Measurements from ENCODE around the gene TLCD2.
"Not testable (repeated sequence)": the region's sequence is repeated elsewhere in the genome, so short reads cannot be mapped to it uniquely, and the experiment has no call there.

TLCD2 gene

DNA sequence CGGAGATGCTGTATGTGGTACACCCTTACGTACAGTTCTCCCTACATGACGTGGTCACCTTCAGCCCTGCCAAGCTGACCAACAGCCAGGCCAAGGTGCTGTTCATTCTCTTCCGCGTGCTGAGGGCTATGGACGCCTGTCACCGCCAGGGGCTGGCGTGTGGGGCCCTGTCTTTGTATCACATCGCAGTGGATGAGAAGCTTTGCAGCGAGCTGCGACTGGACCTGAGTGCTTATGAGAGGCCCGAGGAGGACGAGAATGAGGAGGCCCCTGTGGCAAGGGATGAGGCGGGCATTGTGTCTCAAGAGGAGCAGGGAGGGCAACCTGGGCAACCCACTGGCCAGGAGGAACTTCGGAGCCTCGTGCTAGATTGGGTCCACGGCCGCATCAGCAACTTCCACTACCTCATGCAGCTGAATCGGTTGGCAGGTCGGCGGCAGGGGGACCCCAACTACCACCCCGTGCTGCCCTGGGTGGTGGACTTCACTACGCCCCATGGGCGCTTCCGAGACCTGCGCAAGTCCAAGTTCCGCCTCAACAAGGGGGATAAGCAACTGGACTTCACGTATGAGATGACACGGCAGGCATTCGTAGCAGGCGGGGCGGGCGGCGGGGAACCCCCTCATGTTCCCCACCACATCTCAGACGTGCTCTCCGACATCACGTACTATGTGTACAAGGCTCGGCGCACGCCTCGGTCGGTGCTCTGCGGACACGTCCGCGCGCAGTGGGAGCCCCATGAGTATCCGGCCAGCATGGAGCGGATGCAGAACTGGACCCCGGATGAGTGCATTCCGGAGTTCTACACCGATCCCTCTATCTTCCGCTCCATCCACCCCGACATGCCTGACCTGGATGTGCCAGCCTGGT lies 15.7 kb upstream of the TLCD2 start:
- WGBS, 2 experiments = 95% methylated on average over 54 of the region's 54 CpGs
- Histone ChIP-seq H3K27me3 (ENCODE audit: control insufficient read depth, insufficient read depth, low read length, poor library complexity, severe bottlenecking) (no peaks in the 10 kb centered on the region), H3K36me3 (ENCODE audit: control insufficient read depth, insufficient read depth, low read length) (no peaks in the 10 kb centered on the region), H3K27ac (ENCODE audit: insufficient read depth, low read depth, low read length, poor library complexity, severe bottlenecking) (no peak overlapping the region), H3K4me3 (ENCODE audit: insufficient read depth, low read depth, low read length) (no peak overlapping the region), H3K9me3 (ENCODE audit: control insufficient read depth, low read length) (no peaks in the 10 kb centered on the region), H3K4me1 (ENCODE audit: control insufficient read depth, insufficient read depth, low read length) (peaks cover 4% of the 10 kb centered on the region)

DNA sequence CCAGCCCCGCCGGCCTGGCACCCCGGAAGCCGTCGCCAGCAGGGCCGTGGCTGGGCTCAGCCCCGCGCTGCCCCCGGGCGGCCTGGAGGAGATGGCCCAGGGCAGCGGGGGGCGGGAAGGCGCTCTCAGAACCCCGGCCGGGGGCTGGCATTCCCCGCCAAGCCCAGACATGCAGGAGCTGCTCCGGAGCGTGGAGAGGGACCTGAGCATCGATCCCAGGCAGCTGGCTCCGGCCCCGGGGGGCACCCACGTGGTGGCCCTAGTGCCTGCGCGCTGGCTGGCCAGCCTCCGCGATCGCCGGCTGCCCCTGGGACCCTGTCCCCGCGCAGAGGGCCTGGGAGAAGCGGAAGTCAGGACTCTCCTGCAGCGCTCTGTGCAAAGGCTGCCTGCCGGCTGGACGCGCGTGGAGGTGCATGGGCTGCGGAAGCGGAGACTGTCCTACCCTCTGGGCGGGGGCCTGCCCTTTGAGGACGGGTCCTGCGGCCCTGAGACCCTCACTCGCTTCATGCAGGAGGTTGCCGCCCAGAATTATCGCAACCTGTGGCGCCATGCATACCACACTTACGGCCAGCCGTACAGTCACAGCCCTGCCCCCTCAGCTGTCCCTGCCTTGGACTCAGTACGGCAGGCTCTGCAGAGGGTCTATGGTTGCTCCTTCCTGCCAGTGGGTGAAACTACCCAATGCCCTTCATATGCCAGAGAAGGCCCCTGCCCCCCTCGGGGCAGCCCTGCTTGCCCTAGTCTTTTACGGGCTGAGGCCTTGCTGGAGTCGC lies 14.9 kb upstream of the TLCD2 start:
- Histone ChIP-seq H3K27ac (ENCODE audit: insufficient read depth, low read depth, low read length, poor library complexity, severe bottlenecking) (no peak overlapping the region), H3K27me3 (ENCODE audit: control insufficient read depth, insufficient read depth, low read length, poor library complexity, severe bottlenecking) (no peaks in the 10 kb centered on the region), H3K4me1 (ENCODE audit: control insufficient read depth, insufficient read depth, low read length) (peaks cover 4% of the 10 kb centered on the region), H3K4me3 (ENCODE audit: insufficient read depth, low read depth, low read length) (peak overlapping the region; percentile 66), H3K9me3 (ENCODE audit: control insufficient read depth, low read length) (no peaks in the 10 kb centered on the region), H3K36me3 (ENCODE audit: control insufficient read depth, insufficient read depth, low read length) (no peaks in the 10 kb centered on the region)
- 32% methylated on average over 51 of the region's 51 CpGs for WGBS, 2 experiments

DNA sequence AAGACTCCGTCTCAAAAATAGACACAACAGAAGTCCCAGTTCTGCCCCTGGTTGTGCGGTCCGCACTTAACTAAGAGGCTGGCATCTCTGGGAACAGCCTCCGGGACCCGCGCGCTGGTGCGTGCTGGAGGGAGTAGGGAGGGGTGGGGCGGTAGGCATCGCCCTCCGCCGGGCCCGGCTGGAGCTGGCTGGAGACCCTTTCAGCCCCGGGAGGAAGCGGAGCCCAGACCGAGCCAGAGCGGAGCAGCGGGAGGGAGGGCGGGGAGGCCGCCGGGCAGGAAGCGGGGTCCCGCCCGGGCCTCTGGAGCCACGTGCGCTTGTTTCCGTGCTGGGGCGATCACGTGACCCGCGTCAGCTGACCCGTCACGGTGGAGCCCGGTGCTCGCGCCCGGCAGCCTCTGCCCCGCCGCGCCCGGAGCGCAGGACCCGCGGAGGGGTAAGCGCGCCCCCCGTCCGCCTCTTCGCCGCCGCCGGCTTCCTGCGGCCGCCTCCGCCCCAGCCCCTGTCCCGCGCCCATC lies 14.2 kb upstream of the TLCD2 start, which contains the start of gene WDR81:
WDR81 (plus strand) TSS at position 354 of the 518 bp plus-strand sequence. CDS start 256 bp downstream, outside the sequence.
- peak within 1 kb of the TSS; percentile 66 for H3K4me3 ChIP-seq (ENCODE audit: insufficient read depth, low read depth, low read length)
- H3K27me3 ChIP-seq (ENCODE audit: control insufficient read depth, insufficient read depth, low read length, poor library complexity, severe bottlenecking) = no peaks in the 10 kb centered on the region
- H3K9me3 ChIP-seq (ENCODE audit: control insufficient read depth, low read length) = no peaks in the 10 kb centered on the region
- H3K27ac ChIP-seq (ENCODE audit: insufficient read depth, low read depth, low read length, poor library complexity, severe bottlenecking) = no peak within 1 kb of the TSS
- no peaks in the 10 kb centered on the region for H3K36me3 ChIP-seq (ENCODE audit: control insufficient read depth, insufficient read depth, low read length)
- 1% methylated on average over 57 of the region's 57 CpGs for WGBS, 2 experiments
- peaks cover 4% of the 10 kb centered on the region for H3K4me1 ChIP-seq (ENCODE audit: control insufficient read depth, insufficient read depth, low read length)

DNA sequence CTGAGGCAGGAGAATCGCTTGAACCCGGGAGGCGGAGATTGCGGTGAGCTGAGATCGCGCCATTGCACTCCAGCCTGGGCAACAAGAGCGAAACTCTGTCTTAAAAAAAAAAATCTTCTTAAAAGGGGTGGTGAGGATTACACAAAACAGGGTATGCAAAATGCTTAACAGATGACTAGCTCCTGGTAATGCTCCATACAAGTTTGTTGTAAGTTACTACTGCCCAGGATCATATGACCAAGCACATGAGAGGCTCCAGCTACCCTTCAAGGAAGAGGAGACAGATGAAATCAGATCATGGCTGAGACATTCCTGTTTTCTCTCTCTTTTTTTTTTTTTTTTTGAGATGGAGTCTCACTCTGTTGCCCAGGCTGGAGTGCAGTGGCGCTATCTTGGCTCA lies 11.8 kb upstream of the TLCD2 start:
- H3K4me1 ChIP-seq (ENCODE audit: control insufficient read depth, insufficient read depth, low read length); H3K36me3 ChIP-seq (ENCODE audit: control insufficient read depth, insufficient read depth, low read length); H3K4me3 ChIP-seq (ENCODE audit: insufficient read depth, low read depth, low read length); H3K27me3 ChIP-seq (ENCODE audit: control insufficient read depth, insufficient read depth, low read length, poor library complexity, severe bottlenecking); H3K27ac ChIP-seq (ENCODE audit: insufficient read depth, low read depth, low read length, poor library complexity, severe bottlenecking); H3K9me3 ChIP-seq (ENCODE audit: control insufficient read depth, low read length): not testable (repeated sequence)
- whole genome bisulfite sequencing, 2 experiments = 95 to 96% methylated on average over 8 of the region's 8 CpGs

DNA sequence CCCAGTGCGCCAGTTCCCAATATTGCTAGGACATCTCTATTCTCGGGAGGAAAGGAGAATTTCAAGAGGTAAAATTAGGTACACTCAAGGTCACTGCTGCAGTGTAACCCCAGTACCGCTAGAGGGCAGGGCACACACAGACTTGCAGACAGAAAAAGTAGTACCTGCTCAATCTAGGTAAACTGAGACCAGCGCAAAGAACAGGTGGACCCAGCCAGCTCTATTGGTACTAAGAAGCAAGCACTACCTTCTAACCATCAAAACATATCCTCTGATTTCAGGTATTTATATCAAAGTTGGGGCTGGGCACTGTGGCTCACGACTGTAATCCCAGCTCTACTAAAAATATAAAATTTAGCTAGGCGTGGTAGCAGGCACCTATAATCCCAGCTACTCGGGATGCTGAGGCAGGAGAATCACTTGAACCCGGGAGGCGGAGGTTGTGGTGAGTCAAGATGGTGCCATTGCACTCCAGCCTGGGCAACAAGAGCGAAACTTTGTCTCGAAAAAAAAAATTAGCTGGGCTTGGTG lies 10.7 kb upstream of the TLCD2 start:
- Histone ChIP-seq H3K9me3 (ENCODE audit: control insufficient read depth, low read length) (no peaks in the 10 kb centered on the region), H3K36me3 (ENCODE audit: control insufficient read depth, insufficient read depth, low read length) (no peaks in the 10 kb centered on the region), H3K27ac (ENCODE audit: insufficient read depth, low read depth, low read length, poor library complexity, severe bottlenecking) (no peak overlapping the region), H3K4me1 (ENCODE audit: control insufficient read depth, insufficient read depth, low read length) (peaks cover 9% of the 10 kb centered on the region), H3K4me3 (ENCODE audit: insufficient read depth, low read depth, low read length) (no peak overlapping the region), H3K27me3 (ENCODE audit: control insufficient read depth, insufficient read depth, low read length, poor library complexity, severe bottlenecking) (no peaks in the 10 kb centered on the region)
- WGBS, 2 experiments = 55 to 57% methylated on average over 11 of the region's 11 CpGs

DNA sequence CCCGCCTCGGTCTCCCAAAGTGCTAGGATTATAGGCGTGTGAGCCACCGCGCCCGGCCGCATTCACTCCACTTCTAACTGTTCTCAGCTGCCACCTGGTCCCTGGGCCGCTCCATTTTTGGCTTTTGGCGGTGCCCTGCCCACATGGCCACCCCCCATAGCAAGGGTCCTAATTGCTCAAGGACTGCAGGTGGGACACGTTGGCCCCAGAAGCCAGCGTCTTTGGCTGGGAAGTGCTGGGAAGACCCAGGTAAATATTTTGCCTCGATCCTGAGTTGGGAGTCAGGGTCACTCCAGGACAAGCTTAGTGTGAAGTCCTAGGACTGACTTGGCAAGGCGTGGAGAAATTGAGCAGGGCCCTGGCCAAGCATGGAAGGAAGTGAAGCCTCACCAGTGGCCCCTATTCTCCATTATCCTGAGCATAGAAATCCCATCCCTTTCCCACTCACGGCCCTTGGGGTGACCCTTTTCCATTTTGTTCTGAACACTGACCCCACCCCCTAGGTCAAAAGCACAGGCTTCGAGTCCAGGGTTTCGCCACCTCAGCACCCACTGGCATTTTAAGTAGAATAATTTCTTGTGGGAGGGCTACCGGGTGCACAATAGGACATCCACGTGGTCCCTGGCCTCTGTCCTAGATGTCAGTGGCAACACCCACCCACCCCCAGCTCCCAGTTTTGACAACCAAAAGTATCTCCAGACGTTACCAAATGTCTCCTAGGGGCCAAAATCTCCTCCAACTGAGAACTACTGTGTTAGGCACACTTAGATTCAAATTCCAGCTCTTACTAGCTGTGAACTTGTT lies 8.4 kb upstream of the TLCD2 start:
- Histone ChIP-seq H3K4me1 (ENCODE audit: control insufficient read depth, insufficient read depth, low read length) (peaks cover 23% of the 10 kb centered on the region), H3K27ac (ENCODE audit: insufficient read depth, low read depth, low read length, poor library complexity, severe bottlenecking) (no peak overlapping the region), H3K4me3 (ENCODE audit: insufficient read depth, low read depth, low read length) (no peak overlapping the region), H3K36me3 (ENCODE audit: control insufficient read depth, insufficient read depth, low read length) (no peaks in the 10 kb centered on the region), H3K27me3 (ENCODE audit: control insufficient read depth, insufficient read depth, low read length, poor library complexity, severe bottlenecking) (peaks cover 3% of the 10 kb centered on the region), H3K9me3 (ENCODE audit: control insufficient read depth, low read length) (no peaks in the 10 kb centered on the region)
- 87 to 90% methylated on average over 19 of the region's 19 CpGs for WGBS, 2 experiments

DNA sequence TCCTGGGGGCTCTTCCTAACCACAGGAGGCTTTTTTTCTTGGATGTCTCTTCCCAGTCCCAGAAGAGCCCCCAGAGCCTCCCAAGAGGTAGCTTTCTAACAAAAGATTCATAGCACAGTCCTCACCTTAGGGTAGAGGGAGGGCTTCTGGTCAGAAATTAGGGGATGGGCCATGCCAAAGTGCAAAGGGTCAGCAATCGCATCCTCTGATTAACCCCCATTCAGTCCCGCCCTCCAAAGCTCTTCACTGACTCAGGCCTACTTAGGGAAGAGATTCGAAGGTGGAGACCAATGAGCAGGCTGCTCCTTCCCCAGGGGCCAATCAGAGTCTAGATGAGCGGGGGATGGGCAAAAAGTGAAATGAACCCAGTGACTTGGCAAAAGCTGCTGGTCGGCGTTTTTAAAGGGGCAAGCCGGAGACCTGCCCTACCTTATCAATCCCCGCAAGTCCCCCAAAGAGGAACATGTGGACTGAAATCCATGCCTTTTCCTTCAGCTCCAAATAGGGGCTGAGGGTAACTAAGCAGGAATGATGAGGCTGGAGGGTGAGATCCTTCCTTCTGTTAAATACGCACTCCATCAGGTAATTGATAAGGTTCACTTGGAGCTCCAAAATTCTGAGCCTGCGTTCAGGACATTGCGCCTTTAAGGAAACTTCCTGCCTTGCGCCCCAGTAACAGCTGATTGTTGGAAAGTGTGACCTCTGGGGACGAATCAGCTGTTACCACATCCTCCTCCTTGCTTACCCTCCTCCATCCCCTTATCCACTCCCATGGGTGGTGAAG lies 6.9 kb upstream of the TLCD2 start:
- no peaks in the 10 kb centered on the region for H3K36me3 ChIP-seq (ENCODE audit: control insufficient read depth, insufficient read depth, low read length)
- H3K27ac ChIP-seq (ENCODE audit: insufficient read depth, low read depth, low read length, poor library complexity, severe bottlenecking) = peak overlapping the region; percentile 99
- peaks cover 3% of the 10 kb centered on the region for H3K27me3 ChIP-seq (ENCODE audit: control insufficient read depth, insufficient read depth, low read length, poor library complexity, severe bottlenecking)
- H3K9me3 ChIP-seq (ENCODE audit: control insufficient read depth, low read length) = no peaks in the 10 kb centered on the region
- 0 to 1% methylated on average over 12 of the region's 13 CpGs for WGBS, 2 experiments
- peaks cover 24% of the 10 kb centered on the region for H3K4me1 ChIP-seq (ENCODE audit: control insufficient read depth, insufficient read depth, low read length)
- peak overlapping the region; percentile 86 for H3K4me3 ChIP-seq (ENCODE audit: insufficient read depth, low read depth, low read length)

DNA sequence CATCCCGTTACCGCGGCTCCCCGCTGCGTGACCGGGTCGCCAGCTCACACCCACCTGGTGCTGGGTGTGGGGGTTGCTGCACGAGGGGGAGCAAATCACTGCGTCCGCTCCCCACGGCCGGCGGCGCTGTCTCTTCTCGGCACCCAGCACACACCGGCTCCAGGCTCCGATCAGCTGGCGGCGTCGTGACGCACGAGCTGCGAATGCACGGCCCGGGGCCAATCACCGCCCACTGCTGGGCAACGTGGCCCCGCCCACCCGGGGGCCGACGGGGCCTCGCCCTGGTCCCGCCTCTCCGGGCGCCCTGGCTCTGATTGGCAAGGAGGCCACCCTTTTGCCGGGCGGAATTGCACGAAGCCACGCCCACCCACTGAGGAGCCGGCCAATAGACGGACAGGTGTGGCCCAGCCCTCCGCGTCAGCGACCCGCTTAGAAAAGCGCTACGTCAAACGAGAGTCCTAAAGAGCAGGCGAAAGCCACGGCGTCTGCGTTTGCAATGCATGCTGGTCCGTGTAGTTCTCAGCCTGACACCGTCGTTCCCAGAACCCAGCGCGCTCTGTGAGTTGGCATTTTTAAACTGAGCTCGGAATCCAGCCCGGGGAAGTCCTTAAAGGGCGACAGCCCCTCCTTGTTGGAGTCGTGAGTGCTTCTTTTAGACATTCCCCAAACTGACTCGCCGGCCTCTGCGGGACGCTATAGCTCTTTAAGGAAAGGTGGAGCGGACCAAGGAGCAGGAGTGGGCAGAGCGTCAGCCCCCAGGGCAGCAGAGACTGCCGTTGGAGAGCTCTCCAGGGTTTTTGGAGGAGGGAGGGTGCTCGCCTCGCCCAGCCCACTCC lies 6.1 kb upstream of the TLCD2 start:
- H3K36me3 ChIP-seq (ENCODE audit: control insufficient read depth, insufficient read depth, low read length) = no peaks in the 10 kb centered on the region
- H3K4me1 ChIP-seq (ENCODE audit: control insufficient read depth, insufficient read depth, low read length) = peaks cover 24% of the 10 kb centered on the region
- H3K27me3 ChIP-seq (ENCODE audit: control insufficient read depth, insufficient read depth, low read length, poor library complexity, severe bottlenecking) = peaks cover 7% of the 10 kb centered on the region
- peak overlapping the region; percentile 99 for H3K27ac ChIP-seq (ENCODE audit: insufficient read depth, low read depth, low read length, poor library complexity, severe bottlenecking)
- 0% methylated on average over 70 of the region's 70 CpGs for WGBS, 2 experiments
- no peaks in the 10 kb centered on the region for H3K9me3 ChIP-seq (ENCODE audit: control insufficient read depth, low read length)
- peak overlapping the region; percentile 86 for H3K4me3 ChIP-seq (ENCODE audit: insufficient read depth, low read depth, low read length)

DNA sequence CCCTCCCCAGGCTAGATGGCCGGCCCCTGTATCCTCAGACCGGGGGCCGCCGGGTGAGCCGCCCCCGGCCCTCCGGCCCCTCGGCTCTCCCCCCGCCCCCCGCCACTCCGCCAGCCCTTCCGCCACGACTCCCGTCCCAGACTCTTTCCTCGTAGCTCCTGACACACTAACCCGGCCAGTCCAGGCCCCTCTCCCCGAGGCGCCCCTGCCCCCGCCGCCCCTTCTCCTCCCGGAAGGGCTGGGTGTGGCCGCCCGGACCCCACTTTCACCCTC lies 5.6 kb upstream of the TLCD2 start:
- Histone ChIP-seq H3K36me3 (ENCODE audit: control insufficient read depth, insufficient read depth, low read length) (no peaks in the 10 kb centered on the region), H3K4me1 (ENCODE audit: control insufficient read depth, insufficient read depth, low read length) (peaks cover 24% of the 10 kb centered on the region), H3K27ac (ENCODE audit: insufficient read depth, low read depth, low read length, poor library complexity, severe bottlenecking) (peak overlapping the region; percentile 76), H3K4me3 (ENCODE audit: insufficient read depth, low read depth, low read length) (peak overlapping the region; percentile 86), H3K9me3 (ENCODE audit: control insufficient read depth, low read length) (no peaks in the 10 kb centered on the region), H3K27me3 (ENCODE audit: control insufficient read depth, insufficient read depth, low read length, poor library complexity, severe bottlenecking) (peaks cover 13% of the 10 kb centered on the region)
- 0 to 1% methylated on average over 23 of the region's 23 CpGs for WGBS, 2 experiments

All from ectodermal cell (in vitro differentiated cells).